CD4-positive, alpha-beta T cell treated with Interleukin-15 for 1 hour (primary cell): ENCODE data around the gene WASHC4.

Source experiments
- DNase-seq: peaks from one replicate; pipeline ENCODE4 v3.0.0-alpha.2; 2020

WASHC4 gene

GRCh38 chr12:105212438-105212837 lies 104.9 kb downstream of the WASHC4 start:
- no peak for DNase-seq

- DNase-seq = no peak
Measured at GRCh38 chr12:105214148-105214547, 106.6 kb downstream of the WASHC4 start.

GRCh38 chr12:105214670-105215375 lies 107.3 kb downstream of the WASHC4 start:
- DNase-seq = no peak

GRCh38 chr12:105218434-105218833 lies 110.9 kb downstream of the WASHC4 start:
- DNase-seq = no peak
